K562 (cell line): Measurements from ENCODE around the gene UNKL. TPM values are rescaled to one million over a fixed set of nuclear protein-coding genes. Genes with fewer than 3 reads are reported as not detected.

ENCODE experiments used
- ATAC-seq: fragments of 200-7000 bp; cut with Tn5 transposase; 3 replicates; pipeline ENCODE4 v1.9.1; 2020; ENCODE audit warnings: moderate library complexity
- BruUV-seq: library from RNA; stranded (reverse); fragments of 400-500 nt; replicated peaks from 2 replicates; lab custom pipeline; 2021; lab: Mats Ljungman, UMichigan
- CTCF ChIA-PET: fragments of 300-600 bp; formaldehyde crosslinking; extraction: SDS; loops from one replicate; lab custom pipeline; 2021; ENCODE audit warnings: low intra/inter-chr PET ratio; lab: Yijun Ruan, JAX
- POLR2A ChIA-PET: fragments of 300-600, 350-650 bp; sonication (Branson Sonifier 250); formaldehyde crosslinking; extraction: SDS; loops from one replicate; lab custom pipeline; 2021; ENCODE audit warnings: antibody characterized with exemption, inconsistent platforms; lab: Yijun Ruan, JAX
- DNase-seq, 4 experiments: peaks; one replicate each; pipeline versions ENCODE4 v3.0.0 to v3.0.0-alpha.2; 2011 to 2018; ENCODE audit warnings: low spot score in 3 of 4, mixed read lengths in 3 of 4; ENCODE audit errors: extremely low read depth in 1 of 4
- FAIRE-seq: peaks from 2 replicates; lab custom pipeline; 2011; peaks lifted over from hg19 to GRCh38; lab: Jason Lieb, UNC
- H2AFZ ChIP-seq: 2 replicates; pipeline ENCODE4 v1.6.0; 2011; ENCODE audit warnings: low read depth, low read length, control low read depth, inconsistent platforms
- H3K27ac ChIP-seq: fragments of 200-600 bp; 3 replicates; pipeline ENCODE4 v1.8.0; 2011; ENCODE audit warnings: low read depth, mild to moderate bottlenecking, control low read depth, inconsistent platforms, low read length, moderate library complexity, mixed read lengths; ENCODE audit errors: extremely low read depth
- H3K27me3 ChIP-seq, 2 experiments: fragments of 300-600 bp in 1 of 2; 2 replicates in 1 of 2; 3 replicates in 1 of 2; pipeline versions ENCODE4 v1.6.0 to v1.8.0; 2011; ENCODE audit warnings: inconsistent platforms in 2 of 2, low read length in 2 of 2, mild to moderate bottlenecking in 1 of 2, mixed read lengths in 1 of 2, moderate library complexity in 1 of 2; ENCODE audit not compliant: control insufficient read depth in 2 of 2, insufficient read depth in 2 of 2
- H3K36me3 ChIP-seq: fragments of 300-600 bp; 3 replicates; pipeline ENCODE4 v1.8.0; 2011; ENCODE audit warnings: mild to moderate bottlenecking, low read length, inconsistent platforms; ENCODE audit not compliant: control insufficient read depth, insufficient read depth
- H3K4me1 ChIP-seq, 2 experiments: fragments of 200-600 bp in 1 of 2; replicated peaks in 1 of 2; 2 replicates in 1 of 2; 3 replicates in 1 of 2; pipeline versions ENCODE4 v1.5.1 to v1.8.0; 2011; ENCODE audit warnings: inconsistent platforms in 2 of 2, low read length in 2 of 2, mild to moderate bottlenecking in 1 of 2, mixed read lengths in 1 of 2, moderate library complexity in 1 of 2; ENCODE audit not compliant: control insufficient read depth in 2 of 2, insufficient read depth in 2 of 2
- H3K4me2 ChIP-seq: 2 replicates; pipeline ENCODE4 v1.6.1; 2011; ENCODE audit warnings: low read length, control low read depth, inconsistent platforms, mixed read lengths; ENCODE audit not compliant: insufficient read depth
- H3K4me3 ChIP-seq: fragments of 200-600 bp; sonication (generic), shearing (Covaris generic); 2 replicates; pipeline ENCODE4 v1.5.1; 2016; ENCODE audit warnings: control low read depth, inconsistent platforms
- H3K79me2 ChIP-seq: fragments of 200-600 bp; 3 replicates; pipeline ENCODE4 v1.8.0; 2011; ENCODE audit warnings: low read length, inconsistent platforms; ENCODE audit not compliant: control insufficient read depth, insufficient read depth
- H3K9ac ChIP-seq, 2 experiments: 2 replicates each; pipeline versions ENCODE4 v1.6.0 to v1.6.1; 2011; ENCODE audit warnings: low read depth in 2 of 2, low read length in 2 of 2, control low read depth in 1 of 2, inconsistent platforms in 1 of 2, mild to moderate bottlenecking in 1 of 2, mixed read lengths in 1 of 2; ENCODE audit not compliant: insufficient read depth in 1 of 2
- H3K9me1 ChIP-seq: one replicate; pipeline ENCODE4 v1.6.0; 2011; ENCODE audit warnings: inconsistent platforms, mild to moderate bottlenecking, low read length, moderate library complexity; ENCODE audit not compliant: control insufficient read depth, insufficient read depth
- H3K9me3 ChIP-seq: replicated peaks from 2 replicates; pipeline ENCODE4 v1.5.1; 2011; ENCODE audit warnings: low read depth, low read length, inconsistent platforms; ENCODE audit not compliant: control insufficient read depth, insufficient read depth
- H4K20me1 ChIP-seq: replicated peaks from 2 replicates; pipeline ENCODE4 v1.6.1; 2011; ENCODE audit warnings: low read length, inconsistent platforms, mixed read lengths; ENCODE audit not compliant: control insufficient read depth, insufficient read depth
- PTBP1 ChIP-seq: fragments of 200-400 bp; formaldehyde crosslinking; IDR thresholded peaks from 2 replicates; pipeline ENCODE4 v1.6.1; 2017; ENCODE audit warnings: low read depth, low read length
- WGBS: fragments of 100-300 bp; shearing (Covaris generic); methylation state at CpG from one replicate; pipeline ENCODE4 v1.1.6; 2016; ENCODE audit warnings: low coverage, mixed read lengths; ENCODE audit not compliant: insufficient coverage; ENCODE audit errors: missing lambda C conversion rate; 5-methylcytosine and 5-hydroxymethylcytosine counted together
- in situ Hi-C: fragments of 300-500 bp; cut with MboI; formaldehyde crosslinking; loops from 4 replicates; pipeline ENCODE4 v1.15.0; 2018; ENCODE audit warnings: inconsistent platforms, mixed read lengths
- intact Hi-C: fragments of 100-400 bp; cut with micrococcal nuclease; formaldehyde crosslinking; loops from 2 replicates; pipeline ENCODE4 v1.14.2; 2022
- polyA plus RNA-seq, 8 experiments: library from polyadenylated mRNA; depleted of rRNA in 4 of 8; stranded (reverse) in 5 of 8; unstranded in 3 of 8; fragments of >200 nt; fragmentation: Nextera tagmentation in 2 of 8; fragmentation: Illumina TruSeq in 1 of 8; extraction: Ambion mirVana in 2 of 8; extraction: Trizol in 1 of 8; gene quantifications; 2 replicates each; pipeline versions ENCODE4 v1.2.1 to v1.2.3, GENCODE V29; 2011 to 2014; ENCODE audit warnings: inconsistent platforms in 1 of 8, missing spikeins in 1 of 8
- total RNA-seq, 7 experiments: library from RNA; depleted of rRNA in 6 of 7; stranded (reverse); fragments of >200 nt in 6 of 7; fragmentation: Illumina TruSeq in 2 of 7; extraction: Trizol in 2 of 7; gene quantifications; 2 replicates each; pipeline versions ENCODE4 v1.2.1 to v1.2.3, GENCODE V29; 2011 to 2021; ENCODE audit warnings: low replicate concordance in 1 of 7
- TF ChIP-seq, protein P1 (sequence below): sonication (generic); formaldehyde crosslinking; IDR thresholded peaks from 2 replicates; pipeline ENCODE4 v1.8.1; 2023; ENCODE audit warnings: mild to moderate bottlenecking, missing genetic modification reagents
- TF ChIP-seq, protein P2 (sequence below): fragments of 450-650 bp; IDR thresholded peaks from 2 replicates; pipeline ENCODE4 v1.6.1; 2016; ENCODE audit warnings: low read depth

Gene UNKL
- total and polyA plus RNA-seq, 9 of the 15 experiments (the other 6 are each of a cell fraction or from before 2014, with no cell fraction given): 0.37 to 30.2 (median 5.1) TPM

DNA sequence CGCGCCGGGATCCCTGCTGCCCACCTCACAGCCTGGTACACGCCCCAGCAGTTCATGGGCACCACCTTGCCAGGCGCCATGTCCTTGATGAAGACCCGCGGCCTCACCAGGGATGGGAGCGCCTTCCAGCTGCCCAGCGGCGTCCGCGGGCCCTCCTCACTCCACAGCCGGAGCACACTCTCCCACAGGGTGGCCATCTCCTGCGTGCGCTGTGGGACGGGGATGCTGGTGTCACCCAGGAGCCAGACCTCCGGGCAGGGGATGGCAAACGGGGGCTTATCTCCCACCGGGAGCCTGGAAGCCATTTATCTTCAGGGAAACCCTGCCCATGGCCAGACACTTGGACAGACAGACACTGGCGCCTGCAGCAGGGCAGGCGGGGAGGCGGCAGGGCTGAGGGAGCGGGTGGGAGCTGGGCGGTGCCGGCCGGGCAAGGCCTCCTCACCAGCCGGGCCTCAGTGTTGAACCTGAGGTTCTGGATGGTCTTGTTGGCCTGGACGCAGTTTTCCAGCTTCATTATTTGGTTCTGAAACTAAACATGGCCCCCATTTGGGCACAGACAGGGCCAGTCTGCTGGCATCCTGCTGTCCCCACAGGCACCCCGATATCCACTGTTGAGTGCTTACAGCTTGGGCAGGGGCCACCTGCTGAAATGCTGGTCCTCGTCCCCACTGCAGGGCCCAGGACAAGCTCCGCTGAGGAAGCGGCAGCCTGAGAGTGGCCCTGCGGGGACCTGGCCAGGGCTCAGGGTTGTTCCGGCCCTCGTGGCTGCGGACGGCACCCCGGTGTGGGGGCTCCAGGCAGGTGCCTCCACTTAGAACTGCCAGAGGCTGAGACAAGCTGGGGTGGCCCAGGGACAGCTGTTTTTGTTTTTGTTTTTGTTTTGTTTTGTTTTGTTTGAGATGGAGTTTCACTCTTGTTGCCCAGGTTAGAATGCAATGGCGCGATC is 20.4 kb upstream of the UNKL start:
- no peak overlapping the region for H3K27ac ChIP-seq
- H3K9me3 ChIP-seq: no peaks in the 10 kb centered on the region
- H2AFZ ChIP-seq: no peak overlapping the region
- 54% methylated on average over 35 of the region's 40 CpGs for WGBS
- TF ChIP-seq, protein P1, sequence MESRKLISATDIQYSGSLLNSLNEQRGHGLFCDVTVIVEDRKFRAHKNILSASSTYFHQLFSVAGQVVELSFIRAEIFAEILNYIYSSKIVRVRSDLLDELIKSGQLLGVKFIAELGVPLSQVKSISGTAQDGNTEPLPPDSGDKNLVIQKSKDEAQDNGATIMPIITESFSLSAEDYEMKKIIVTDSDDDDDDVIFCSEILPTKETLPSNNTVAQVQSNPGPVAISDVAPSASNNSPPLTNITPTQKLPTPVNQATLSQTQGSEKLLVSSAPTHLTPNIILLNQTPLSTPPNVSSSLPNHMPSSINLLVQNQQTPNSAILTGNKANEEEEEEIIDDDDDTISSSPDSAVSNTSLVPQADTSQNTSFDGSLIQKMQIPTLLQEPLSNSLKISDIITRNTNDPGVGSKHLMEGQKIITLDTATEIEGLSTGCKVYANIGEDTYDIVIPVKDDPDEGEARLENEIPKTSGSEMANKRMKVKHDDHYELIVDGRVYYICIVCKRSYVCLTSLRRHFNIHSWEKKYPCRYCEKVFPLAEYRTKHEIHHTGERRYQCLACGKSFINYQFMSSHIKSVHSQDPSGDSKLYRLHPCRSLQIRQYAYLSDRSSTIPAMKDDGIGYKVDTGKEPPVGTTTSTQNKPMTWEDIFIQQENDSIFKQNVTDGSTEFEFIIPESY (CRISPR knock-in tag): 0 out of 2 replicates have a peak, but pooled peaks have one; percentile 6
- TF ChIP-seq, protein P2, sequence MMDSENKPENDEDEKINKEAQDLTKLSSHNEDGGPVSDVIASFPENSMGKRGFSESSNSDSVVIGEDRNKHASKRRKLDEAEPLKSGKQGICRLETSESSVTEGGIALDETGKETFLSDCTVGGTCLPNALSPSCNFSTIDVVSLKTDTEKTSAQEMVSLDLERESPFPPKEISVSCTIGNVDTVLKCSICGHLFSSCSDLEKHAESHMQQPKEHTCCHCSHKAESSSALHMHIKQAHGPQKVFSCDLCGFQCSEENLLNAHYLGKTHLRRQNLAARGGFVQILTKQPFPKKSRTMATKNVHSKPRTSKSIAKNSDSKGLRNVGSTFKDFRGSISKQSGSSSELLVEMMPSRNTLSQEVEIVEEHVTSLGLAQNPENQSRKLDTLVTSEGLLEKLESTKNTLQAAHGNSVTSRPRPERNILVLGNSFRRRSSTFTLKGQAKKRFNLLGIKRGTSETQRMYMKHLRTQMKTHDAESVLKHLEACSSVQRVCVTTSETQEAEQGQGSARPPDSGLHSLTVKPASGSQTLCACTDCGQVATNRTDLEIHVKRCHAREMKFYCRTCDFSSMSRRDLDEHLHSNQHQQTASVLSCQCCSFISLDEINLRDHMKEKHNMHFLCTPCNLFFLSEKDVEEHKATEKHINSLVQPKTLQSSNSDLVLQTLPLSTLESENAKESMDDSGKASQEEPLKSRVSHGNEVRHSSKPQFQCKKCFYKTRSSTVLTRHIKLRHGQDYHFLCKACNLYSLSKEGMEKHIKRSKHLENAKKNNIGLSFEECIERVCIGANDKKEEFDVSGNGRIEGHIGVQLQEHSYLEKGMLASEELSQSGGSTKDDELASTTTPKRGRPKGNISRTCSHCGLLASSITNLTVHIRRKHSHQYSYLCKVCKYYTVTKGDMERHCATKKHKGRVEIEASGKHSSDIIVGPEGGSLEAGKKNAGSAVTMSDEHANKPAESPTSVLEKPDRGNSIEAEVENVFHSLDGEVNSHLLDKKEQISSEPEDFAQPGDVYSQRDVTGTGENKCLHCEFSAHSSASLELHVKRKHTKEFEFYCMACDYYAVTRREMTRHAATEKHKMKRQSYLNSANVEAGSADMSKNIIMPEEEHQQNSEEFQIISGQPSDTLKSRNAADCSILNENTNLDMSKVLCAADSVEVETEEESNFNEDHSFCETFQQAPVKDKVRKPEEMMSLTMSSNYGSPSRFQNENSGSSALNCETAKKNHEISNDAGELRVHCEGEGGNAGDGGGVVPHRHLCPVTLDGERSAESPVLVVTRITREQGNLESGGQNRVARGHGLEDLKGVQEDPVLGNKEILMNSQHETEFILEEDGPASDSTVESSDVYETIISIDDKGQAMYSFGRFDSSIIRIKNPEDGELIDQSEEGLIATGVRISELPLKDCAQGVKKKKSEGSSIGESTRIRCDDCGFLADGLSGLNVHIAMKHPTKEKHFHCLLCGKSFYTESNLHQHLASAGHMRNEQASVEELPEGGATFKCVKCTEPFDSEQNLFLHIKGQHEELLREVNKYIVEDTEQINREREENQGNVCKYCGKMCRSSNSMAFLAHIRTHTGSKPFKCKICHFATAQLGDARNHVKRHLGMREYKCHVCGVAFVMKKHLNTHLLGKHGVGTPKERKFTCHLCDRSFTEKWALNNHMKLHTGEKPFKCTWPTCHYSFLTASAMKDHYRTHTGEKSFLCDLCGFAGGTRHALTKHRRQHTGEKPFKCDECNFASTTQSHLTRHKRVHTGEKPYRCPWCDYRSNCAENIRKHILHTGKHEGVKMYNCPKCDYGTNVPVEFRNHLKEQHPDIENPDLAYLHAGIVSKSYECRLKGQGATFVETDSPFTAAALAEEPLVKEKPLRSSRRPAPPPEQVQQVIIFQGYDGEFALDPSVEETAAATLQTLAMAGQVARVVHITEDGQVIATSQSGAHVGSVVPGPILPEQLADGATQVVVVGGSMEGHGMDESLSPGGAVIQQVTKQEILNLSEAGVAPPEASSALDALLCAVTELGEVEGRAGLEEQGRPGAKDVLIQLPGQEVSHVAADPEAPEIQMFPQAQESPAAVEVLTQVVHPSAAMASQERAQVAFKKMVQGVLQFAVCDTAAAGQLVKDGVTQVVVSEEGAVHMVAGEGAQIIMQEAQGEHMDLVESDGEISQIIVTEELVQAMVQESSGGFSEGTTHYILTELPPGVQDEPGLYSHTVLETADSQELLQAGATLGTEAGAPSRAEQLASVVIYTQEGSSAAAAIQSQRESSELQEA: no peak
- TF ChIP-seq PTBP1: no peak
- ATAC-seq (no peak), FAIRE-seq (no peak), DNase-seq (no peak)
- peaks cover 0 to 15% of the 10 kb centered on the region in 2 experiments; a peak in 2 of 5 replicates for H3K27me3 ChIP-seq
- no TSS peak for BruUV-seq
- H3K36me3 ChIP-seq: no peaks in the 10 kb centered on the region
- intact Hi-C loops (no loop called here), in situ Hi-C loops (no loop called here)
- no peak overlapping the region for H3K4me2 ChIP-seq
- H3K9ac ChIP-seq: no peak overlapping the region
- H3K4me1 ChIP-seq: peaks cover 0 to 87% of the 10 kb centered on the region in 2 experiments; a peak in 3 of 5 replicates
- no peaks in the 10 kb centered on the region for H4K20me1 ChIP-seq
- H3K4me3 ChIP-seq: no peak overlapping the region
- POLR2A ChIA-PET: interaction anchor here (0.7 to 1.0 kb wide), 3 partner anchors 9 to 14 kb away, joined by 3 to 8 read pairs (median 3); partner anchors contain the start of genes CCDC154 and UQCC4
- H3K9me1 ChIP-seq: no peaks in the 10 kb centered on the region
- no peaks in the 10 kb centered on the region for H3K79me2 ChIP-seq
- CTCF ChIA-PET: no interaction called here
